Lower leg skin (tissue), 4 donors: ENCODE data around the gene PRPS1. TPM values are rescaled to one million over a fixed set of nuclear protein-coding genes. Genes with fewer than 3 reads are reported as not detected.

ENCODE experiments used
- DNase-seq, 2 donors: peaks; one replicate each; pipeline ENCODE4 v3.0.0-alpha.2; 2019; ENCODE audit warnings: low spot score in 2 of 2
- H3K4me3 ChIP-seq: fragments of 200-600 bp; sonication (generic); 2 replicates; pipeline ENCODE4 v1.5.1; 2017; ENCODE audit warnings: mild to moderate bottlenecking, low read depth; ENCODE audit not compliant: poor library complexity, severe bottlenecking
- POLR2A ChIP-seq, 2 donors: fragments of 450-650 bp; IDR thresholded peaks; one replicate each; pipeline ENCODE4 v1.6.1; 2016 to 2017; ENCODE audit warnings: antibody characterized with exemption in 2 of 2, mild to moderate bottlenecking in 1 of 2, moderate library complexity in 1 of 2
- WGBS, 2 donors: methylation state at CpG; one replicate each; pipeline ENCODE4 v1.1.5; 2018; 5-methylcytosine and 5-hydroxymethylcytosine counted together
- intact Hi-C: fragments of 100-400 bp; cut with DNase I; formaldehyde crosslinking; loops from one replicate; pipeline ENCODE4 v1.15.0; 2023; ENCODE audit warnings: low total_unique reads
- total RNA-seq, 4 donors: library from RNA; depleted of rRNA; stranded (reverse); fragments of >200 nt; gene quantifications; one replicate each; pipeline ENCODE4 v1.1.0, GENCODE V29; 2016
- TF ChIP-seq, protein P1 (sequence below), 3 donors: fragments of 450-650 bp; IDR thresholded peaks; one replicate each; pipeline ENCODE4 v1.5.1; 2016; ENCODE audit warnings: antibody characterized with exemption in 3 of 3, mild to moderate bottlenecking in 3 of 3, moderate library complexity in 2 of 3

Gene PRPS1
- total RNA-seq, 4 donors from 2014 or later, result 7.1 to 10.8 (median 8.0) TPM

DNA sequence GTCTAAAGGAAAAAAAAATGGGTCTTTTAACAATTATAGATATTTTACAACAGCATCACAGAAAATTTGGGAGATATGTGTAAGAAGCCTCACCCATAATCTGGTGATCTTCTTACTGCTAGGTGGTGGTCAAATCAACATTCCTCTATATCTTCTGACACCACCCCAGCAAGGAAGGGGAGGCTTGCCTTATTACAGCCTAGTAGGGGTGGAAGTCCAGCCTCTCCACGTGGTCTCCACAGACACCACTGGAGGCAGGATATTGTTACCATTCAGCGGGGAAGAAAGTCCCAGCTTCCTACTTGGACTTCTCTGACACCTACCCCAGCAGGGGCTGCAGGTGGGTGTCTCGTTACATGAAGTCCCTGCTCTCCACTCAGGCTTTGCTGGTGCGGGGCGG is 28.7 kb downstream of the PRPS1 start:
- WGBS, 2 donors, result 72 to 98% methylated on average over 4 to 5 of the region's 5 CpGs
- TF ChIP-seq POLR2A (IDR thresholded peaks at IDR 0.05), result no peak
- TF ChIP-seq, protein P1, sequence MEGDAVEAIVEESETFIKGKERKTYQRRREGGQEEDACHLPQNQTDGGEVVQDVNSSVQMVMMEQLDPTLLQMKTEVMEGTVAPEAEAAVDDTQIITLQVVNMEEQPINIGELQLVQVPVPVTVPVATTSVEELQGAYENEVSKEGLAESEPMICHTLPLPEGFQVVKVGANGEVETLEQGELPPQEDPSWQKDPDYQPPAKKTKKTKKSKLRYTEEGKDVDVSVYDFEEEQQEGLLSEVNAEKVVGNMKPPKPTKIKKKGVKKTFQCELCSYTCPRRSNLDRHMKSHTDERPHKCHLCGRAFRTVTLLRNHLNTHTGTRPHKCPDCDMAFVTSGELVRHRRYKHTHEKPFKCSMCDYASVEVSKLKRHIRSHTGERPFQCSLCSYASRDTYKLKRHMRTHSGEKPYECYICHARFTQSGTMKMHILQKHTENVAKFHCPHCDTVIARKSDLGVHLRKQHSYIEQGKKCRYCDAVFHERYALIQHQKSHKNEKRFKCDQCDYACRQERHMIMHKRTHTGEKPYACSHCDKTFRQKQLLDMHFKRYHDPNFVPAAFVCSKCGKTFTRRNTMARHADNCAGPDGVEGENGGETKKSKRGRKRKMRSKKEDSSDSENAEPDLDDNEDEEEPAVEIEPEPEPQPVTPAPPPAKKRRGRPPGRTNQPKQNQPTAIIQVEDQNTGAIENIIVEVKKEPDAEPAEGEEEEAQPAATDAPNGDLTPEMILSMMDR (IDR thresholded peaks at IDR 0.05), result no peak
- H3K4me3 ChIP-seq, result no peak overlapping the region
- DNase-seq, result peak in 1 of 2 donors; percentile 37
- intact Hi-C loops, result no loop called here

DNA sequence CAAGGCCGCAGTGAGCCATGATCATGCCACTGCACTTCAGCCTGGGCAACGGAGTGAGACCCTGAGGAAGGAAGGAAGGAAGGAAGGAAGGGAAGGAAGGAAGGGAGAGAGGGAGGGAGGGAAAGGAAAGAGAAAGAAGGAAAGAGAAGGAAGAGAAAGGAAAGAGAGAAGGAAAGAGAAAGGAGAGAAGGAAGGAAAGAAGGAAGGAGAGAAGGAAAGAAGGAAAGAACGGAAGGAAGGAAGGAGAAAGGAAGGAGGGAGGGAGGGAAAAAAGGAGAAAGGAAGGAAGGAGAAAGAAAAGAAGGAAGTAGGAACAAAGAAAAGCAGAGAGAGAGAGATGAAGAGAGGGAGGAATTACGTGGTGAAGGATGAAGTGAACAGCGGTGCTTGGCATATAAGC is 30.4 kb downstream of the PRPS1 start:
- intact Hi-C loops, result no loop called here
- 79 to 90% methylated on average over 4 to 5 of the region's 5 CpGs for WGBS, 2 donors
- TF ChIP-seq, protein P1 (IDR thresholded peaks at IDR 0.05), result no peak
- no peak for TF ChIP-seq POLR2A (IDR thresholded peaks at IDR 0.05)
- no peak for DNase-seq
- H3K4me3 ChIP-seq, result no peak overlapping the region

DNA sequence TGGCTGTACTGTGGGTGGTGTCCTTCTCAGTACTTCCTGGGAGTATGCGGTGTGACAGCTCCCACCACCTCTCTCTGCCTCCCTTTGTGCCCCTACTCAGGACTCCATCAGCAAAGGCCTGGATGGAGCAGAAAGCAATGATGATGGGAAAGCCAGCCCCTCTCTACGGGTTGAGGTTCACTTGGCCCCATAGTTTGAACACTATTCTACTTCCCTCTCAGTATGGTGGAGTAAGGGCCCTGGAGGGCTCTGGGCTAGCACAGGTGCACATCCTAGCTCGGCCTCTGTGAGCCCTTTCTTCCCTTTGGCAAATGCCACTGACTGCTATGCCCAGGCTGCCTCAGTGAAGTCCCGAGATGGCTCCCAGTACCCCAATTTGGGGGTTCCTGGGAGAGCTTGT is 31.0 kb downstream of the PRPS1 start:
- no peak overlapping the region for H3K4me3 ChIP-seq
- 54 to 57% methylated on average over 4 of the region's 4 CpGs for WGBS, 2 donors
- TF ChIP-seq POLR2A (IDR thresholded peaks at IDR 0.05), result no peak
- TF ChIP-seq, protein P1 (IDR thresholded peaks at IDR 0.05), result no peak
- peak in 1 of 2 donors; percentile 32 for DNase-seq
- intact Hi-C loops, result no loop called here

DNA sequence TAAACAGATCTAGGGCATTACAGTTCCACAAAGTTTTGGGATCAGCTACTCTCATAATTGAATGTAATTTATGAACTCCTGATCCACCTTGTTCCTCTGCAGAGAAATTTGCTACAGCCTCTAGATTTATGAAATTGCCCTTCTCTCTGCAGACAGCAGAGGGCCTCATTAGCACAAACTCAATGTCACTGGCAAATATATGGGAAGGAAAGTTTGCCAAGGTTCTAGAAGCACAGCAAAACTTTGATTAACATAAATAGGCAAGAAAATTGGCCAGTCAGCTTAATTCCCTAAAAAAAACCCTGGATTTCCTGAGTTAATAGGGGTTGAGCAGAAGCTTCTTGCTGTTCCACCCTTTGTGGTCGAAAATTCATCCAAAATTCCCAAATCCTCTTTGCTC is 31.5 kb downstream of the PRPS1 start:
- H3K4me3 ChIP-seq, result no peak overlapping the region
- WGBS, 2 donors, result 43 to 44% methylated on average over 1 of the region's 1 CpG
- TF ChIP-seq POLR2A (IDR thresholded peaks at IDR 0.05), result no peak
- TF ChIP-seq, protein P1 (IDR thresholded peaks at IDR 0.05), result no peak
- intact Hi-C loops, result loop anchor here (5.0 kb wide), 1 partner anchor 118 kb away; the partner anchor contains the start of genes NCBP2L and TSC22D3
- peak in 1 of 2 donors; percentile 36 for DNase-seq

DNA sequence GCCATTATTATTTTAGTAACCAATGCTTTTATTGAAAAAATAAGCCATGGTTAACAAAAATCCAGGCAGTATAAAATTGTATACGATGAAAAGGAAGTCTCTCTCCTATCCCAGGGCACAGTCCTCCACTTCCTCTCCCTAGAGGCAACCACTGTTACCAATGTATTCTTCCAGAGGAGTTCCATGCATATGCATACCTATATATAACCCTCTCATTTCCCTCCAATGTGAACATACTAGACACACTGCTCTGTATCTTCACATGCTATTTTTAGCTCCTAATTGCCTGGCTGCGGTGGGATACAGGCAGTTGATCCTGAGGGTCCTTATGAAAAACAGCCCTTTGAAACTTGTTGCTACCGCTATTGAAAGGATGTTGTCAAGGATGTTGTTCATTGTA is 33.8 kb downstream of the PRPS1 start:
- H3K4me3 ChIP-seq, result no peak overlapping the region
- intact Hi-C loops, result loop anchor here (5.0 kb wide), 1 partner anchor 115 kb away; the partner anchor contains the start of genes NCBP2L and TSC22D3
- no peak for TF ChIP-seq POLR2A (IDR thresholded peaks at IDR 0.05)
- TF ChIP-seq, protein P1 (IDR thresholded peaks at IDR 0.05), result no peak
- peak in 1 of 2 donors; percentile 8 for DNase-seq
- WGBS, 2 donors, result 56 to 69% methylated on average over 3 of the region's 3 CpGs

DNA sequence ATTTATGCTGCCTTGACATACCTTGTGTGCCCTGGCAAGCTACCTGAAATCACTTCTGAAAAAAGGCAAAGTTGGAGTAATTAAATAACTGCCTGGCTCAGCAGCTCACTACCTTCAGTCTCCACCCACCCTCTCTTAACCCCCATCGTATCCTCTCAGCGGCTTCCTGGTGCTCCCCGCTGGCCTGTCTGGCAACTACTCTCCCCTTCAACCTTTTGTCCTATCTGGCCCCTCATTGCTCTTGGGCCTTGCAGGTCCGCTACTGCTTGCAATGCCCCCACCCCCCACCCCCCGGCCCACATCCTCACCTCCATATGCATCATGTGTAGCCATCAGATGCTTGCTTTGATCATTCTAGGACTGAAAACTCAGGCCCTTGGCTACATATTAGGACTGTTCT is 34.5 kb downstream of the PRPS1 start:
- intact Hi-C loops, result loop anchor here (5.0 kb wide), 1 partner anchor 114 kb away; the partner anchor contains the start of genes NCBP2L and TSC22D3
- no peak for TF ChIP-seq POLR2A (IDR thresholded peaks at IDR 0.05)
- TF ChIP-seq, protein P1 (IDR thresholded peaks at IDR 0.05), result no peak
- WGBS, 2 donors, result 89 to 100% methylated on average over 5 of the region's 5 CpGs
- H3K4me3 ChIP-seq, result no peak overlapping the region
- no peak for DNase-seq
